Stimulated activated CD4-positive, alpha-beta T cell treated with anti-CD3 and anti-CD28 coated beads, Interleukin-4, amount 100 ng/mL, for 1 hour (primary cell): ENCODE measurements around the gene KLHL30.

ENCODE experiments used
- DNase-seq: peaks from one replicate; pipeline ENCODE4 v3.0.0-alpha.2; 2020

Gene KLHL30

DNA sequence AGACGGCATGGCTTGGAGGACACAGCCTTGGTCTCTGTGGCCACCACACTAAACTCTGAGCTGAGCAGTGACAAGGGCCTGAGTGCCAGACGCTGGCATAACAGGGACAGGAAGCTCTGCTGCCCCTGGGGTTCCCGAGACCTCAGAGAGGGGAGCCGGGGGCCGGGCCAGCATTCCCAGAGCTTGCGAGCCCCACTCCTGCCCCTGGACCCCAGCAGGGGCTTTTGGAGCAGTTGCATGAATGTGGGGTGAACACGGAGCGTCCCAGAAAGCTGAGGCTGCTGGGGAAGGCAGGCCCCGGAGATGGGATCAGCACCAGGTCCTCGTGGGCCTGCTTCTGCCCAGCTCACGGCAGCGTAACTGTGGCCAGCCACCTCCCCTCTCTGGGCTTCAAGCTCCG lies 12.7 kb downstream of the KLHL30 start:
- no peak for DNase-seq

DNA sequence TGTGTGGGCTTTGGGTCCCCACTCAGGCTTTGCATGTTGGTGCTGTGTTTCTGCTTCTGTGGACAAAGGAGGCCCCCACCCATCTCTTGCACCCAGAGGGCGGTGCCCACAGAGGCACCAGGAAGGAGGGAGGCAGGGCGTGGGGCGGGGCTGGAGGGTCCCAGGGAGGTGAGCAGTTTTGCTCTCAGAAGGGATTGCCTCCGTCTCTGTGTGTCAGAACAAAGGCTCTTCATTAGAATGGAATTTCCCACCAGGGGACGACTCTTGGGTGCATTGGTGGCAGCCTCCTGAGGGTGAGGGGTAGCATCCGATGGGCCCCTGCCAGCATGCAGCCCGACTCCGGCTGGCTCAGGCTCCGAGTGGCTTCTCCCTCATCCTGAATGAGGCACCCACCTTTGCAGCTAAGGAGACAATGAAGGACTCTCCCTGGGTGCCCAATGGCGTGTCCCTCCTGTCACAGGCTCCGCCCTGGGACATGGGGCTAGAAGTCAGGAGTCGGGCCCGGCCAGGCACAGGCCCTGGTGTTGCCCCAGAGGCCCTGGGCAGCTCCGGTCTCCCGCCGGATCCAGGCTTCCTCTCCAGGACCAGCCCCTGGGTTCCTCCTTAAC lies 13.3 kb downstream of the KLHL30 start:
- no peak for DNase-seq

DNA sequence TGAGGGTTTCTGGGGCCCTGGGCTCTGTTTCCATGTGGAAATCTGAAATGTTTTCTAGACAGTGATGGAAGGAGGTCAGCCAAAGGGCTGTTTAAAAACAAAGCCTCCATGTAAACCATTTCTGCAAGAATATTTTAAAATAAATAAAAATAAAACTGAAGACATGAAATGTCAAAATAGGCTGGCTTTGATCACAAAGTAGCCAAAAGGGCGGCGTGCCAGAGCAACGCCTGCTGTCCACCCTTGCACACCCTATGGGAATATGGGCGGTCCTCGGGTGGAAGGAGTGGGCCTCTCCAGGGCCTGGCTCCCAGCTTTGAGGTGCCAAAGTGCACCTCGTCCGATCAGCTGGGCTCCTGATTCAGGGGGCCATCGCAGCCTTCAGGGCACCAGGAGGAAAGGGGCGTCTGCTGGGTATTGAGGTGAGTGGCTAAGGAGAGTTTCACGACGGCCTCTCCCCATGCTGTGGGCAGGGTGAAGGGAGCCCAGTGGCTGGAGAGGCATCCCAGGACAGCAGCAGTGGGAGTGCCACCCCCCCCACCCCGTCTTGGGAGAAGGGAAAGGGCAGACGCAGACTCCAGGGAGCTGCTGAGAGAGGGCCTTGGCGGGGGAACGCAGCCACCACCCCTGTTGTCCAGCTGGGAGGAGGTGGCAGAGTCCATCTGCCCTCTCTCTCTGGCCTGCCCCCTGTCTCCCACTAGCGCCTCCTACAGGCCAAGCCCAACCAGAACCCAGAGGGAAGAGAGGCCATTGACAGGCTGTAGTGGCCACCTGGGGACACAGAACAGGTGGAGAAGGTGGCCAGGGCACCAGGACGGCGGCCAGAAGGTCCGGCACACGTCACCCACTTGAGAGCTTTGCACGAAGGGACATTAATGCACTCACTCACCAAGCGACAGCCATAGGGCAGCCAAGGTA lies 14.6 kb downstream of the KLHL30 start:
- no peak for DNase-seq

DNA sequence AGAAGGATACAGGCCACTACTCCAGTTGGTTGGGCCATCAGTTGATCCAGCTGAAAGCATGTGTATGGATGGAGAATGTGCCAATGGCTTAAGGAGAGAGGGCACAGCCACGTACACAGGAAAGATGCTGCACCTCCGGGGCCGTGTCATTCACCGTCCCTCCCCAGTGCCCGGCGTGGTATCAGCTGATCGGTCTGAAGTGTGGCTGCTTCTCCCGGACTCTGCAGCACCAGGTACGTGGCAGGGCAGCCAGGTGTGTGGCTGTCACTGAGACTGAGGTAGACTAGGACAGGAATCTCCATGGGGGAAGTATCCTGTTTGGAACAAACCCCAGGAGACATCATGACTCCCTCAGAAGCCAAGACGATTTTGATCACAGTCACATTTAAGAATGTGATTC lies 16.1 kb downstream of the KLHL30 start:
- DNase-seq = no peak

DNA sequence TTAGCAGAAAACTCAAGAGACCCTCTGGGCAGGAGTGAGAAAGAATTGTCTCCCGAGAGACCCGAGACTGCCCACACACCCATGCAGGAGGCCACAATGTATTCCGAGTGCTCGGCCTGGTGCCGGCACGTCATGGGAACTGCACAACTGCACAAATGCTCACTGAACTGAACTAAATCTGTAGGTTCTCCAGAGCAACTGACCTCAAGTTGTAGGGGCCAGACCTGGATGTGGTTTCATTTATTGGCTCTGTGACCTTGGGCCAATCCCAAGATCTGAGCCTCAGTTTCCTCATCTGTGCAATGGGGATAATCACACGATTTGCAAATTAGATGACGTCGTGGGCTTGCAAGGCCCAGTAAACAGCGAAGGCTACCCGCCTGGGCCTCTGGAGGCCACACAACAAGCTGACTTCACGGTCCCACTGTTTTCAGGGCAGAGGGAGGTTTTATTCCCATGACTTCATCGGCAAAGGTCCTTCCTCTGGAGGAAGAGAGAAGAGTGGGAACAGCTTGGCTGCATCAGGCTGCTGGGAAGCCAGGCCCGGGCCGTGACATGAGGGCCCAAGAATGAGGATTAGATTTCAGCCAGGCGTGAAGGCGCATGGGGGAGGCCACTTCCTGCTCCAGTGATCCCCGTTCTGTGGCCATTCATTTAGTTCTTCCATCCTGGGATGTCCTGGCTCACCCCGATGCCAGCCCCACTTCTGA lies 16.7 kb downstream of the KLHL30 start:
- no peak for DNase-seq

DNA sequence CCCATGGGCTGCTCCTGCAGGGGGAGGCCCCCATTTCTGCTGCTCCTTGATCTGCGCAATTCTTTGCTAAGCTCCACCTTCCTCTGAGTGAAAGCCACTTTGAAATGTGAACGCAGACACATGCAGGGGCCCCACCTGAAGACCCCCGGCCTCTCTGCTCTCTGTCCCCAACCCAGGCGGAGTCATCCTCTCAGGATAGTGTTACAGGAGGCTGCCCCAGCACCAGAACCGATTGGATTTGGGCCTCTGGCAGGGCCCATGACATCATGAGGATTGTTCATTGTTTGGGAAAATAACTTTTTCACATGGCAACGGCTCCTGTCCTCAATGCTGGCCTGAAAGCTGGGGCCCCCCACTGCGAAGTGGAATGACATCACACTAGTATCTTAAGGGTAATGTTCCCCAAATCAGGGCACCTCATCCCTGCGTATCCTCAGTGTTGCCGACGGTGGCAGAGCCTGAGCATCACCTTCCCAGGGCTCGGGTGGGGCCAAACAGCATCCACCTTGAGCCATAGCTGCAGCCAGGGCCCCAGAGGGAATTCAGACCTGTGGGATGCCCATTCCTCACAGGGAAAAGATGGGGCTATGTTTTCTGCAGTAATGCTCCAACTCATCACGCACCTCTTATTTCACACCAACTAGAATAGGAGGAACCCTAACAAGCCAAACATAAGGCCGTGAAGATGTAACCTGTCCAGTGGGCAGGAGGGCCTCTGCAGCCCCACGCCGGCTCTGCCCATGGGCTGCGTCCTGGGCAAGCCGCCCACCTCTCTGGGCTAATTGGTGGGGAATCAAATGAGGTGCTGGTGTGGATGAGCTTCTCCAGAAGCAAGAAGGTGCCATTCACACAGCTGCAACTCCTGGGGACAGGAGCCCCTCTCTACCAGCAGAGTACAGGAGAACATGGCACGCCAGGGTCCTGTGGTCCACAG lies 17.6 kb downstream of the KLHL30 start:
- no peak for DNase-seq

DNA sequence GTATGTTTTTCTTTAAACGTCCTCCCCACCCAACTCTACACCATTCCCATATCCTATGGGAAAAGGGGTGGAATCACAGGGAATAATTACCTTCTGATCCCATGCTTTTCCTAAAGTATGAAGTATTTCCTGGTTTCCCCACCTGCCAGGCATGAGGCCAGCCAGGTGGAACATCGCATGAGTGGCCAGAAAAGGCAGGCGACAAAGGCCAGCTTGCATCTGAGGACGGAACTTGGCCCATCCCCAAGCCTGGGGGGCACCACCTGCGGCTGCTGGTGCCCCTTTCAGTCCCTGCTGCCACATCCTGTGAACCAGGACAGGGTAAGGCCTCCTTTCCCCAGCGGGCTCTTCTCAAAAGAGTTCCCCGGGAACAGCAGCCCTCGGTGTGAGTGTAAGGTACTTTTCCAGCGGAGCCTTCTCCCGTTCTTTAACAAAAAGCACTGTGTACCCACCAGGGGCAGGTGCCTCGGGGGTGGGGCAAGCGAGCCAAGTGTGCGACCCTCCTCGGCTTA lies 19.1 kb downstream of the KLHL30 start:
- DNase-seq = no peak

DNA sequence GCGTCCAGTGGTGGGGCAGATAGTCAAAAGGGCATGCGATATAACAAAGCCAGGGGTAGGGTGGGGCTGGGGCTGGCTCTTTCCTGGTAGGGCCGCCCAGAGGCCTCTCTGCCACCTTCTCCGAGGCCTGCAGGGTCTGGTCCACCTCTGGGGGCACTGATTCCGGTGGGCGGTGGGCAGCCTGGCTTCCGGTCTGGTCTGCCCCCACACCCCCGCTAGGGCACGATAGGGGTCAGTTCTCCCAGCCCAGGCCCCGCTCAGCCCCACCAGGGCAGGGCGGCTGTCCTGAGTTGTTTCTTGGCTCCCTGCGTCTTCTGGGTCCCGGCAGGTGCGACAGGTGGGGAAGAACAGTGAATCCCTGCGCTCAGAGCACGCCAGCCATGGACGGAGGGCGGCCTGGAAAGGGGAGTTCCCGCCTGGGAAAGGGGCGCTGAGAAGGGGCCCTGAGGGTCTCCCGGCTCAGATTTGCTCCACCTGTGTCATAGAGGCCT lies 19.6 kb downstream of the KLHL30 start:
- no peak for DNase-seq

DNA sequence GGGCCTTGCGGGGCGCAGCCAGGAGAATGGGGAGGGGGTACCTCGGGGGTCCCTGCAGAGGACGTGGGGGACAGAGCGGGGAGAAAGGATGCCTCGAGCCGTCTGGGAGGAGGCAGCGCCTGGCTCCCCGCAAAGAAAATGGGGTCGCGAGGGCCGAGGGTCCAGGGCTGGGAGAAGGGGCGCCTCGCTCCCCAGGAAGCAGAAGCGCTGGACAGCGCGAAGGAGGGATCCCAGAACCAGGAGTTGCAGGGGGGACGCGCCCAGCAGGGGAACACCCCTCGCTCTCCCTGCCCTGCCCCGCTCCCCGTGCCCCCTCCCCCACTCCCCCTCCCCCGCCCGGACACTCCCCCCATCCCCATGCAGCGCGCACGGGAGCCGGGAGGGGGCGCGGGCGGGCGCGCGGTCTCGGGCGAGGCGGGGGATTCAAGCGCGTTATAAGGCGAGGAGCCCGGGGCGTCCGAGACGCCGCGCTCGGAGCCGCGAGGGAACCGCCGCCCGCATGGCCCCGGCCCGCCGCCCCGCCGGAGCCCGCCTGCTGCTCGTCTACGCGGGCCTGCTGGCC lies 20.1 kb downstream of the KLHL30 start, which contains the start of gene ERFE:
TSS of gene ERFE (plus strand) at position 462 of the 562 bp plus-strand sequence. CDS start at position 500, 38 bp downstream.
- DNase-seq = peak; percentile 62

DNA sequence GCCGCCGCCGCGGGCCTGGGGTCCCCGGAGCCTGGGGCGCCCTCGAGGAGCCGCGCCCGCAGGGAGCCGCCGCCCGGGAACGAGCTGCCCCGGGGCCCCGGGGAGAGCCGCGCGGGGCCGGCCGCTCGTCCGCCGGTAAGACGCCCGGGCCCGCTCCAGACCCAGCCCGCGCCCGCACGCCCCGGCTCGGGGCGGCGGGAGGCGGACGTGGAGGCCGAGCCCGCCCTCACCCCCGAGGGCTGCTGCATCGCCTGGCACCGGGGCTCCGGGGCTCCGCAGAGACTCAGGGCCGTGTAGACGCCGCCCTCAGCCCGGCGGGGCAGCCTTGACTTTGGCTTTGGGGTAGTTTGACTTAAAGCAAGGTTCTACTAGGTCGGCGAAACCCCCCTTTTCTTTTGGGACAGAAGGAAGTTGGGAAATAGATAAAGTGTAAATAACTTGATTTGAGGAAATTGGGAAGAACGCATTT lies 20.6 kb downstream of the KLHL30 start:
- peak; percentile 33 for DNase-seq

DNA sequence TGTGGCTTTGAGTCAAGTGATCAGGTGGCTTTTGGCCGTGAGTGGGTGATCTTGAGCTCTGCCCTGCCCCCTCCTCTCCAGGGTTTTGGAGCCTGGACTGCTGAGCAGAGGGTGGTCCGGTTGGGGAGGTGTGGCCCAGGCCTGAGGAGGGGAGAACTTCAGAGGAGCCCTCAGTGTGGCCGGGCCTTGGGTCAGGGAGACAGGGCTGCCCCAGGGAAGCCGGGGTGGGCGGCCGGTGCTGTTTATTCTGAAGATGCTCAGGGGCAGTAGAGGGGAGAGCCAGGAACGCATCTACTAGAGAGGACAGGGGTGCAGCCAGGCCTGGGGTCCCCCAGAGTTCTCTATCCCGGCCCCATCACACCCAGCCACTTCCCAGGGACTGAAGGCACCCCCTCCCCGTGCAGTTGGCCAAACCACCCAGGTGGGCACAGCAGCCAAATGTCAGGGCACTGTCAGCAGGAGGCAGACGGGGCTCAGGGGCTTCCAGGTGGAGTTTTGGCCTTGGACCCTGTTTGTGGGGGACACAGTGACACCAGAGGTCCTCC lies 21.3 kb downstream of the KLHL30 start:
- no peak for DNase-seq

DNA sequence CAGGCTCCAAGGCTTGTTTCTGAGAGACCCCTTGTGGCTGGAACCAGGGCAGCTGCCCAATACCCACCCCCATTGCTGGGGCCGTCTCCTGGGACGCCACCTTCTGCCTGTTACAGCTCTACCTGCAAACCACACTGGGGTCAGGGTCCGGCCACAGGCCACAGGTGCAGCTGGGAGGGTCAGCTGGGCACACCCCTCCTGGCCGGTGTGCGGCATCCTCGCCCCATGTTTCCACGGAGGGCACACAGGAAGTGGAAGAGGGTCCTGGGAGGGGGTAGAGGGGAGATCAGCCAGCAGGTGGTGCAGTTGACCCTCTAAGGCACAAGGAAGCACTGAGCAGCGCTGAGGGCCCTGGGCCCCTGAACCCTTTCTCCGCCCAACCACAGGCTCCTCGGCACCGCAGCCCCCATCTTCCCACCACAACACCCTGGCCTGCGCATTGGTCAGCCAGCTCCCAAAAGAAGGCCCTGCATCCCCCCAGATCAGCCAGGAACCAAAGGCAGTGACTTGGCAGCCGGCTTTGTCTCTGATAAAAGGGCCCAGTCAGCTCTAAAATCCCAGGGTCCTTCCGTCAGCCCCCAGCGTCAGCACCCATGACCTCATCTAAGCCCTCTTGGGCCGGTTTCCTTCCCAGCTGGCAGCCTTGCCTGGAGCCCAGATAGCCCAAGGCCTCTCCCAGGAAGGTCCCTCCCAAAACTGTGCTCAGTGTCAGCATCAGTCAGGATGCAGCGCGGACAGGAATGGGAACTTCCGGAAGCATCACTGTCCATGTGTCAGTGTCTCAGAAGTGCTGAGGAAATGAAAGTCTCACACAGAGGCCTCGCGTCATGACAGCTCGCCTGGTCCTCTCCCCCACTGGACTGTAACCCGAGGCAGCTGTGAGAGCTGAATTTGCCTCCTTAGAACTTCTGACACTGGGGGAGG lies 22.0 kb downstream of the KLHL30 start:
- no peak for DNase-seq

DNA sequence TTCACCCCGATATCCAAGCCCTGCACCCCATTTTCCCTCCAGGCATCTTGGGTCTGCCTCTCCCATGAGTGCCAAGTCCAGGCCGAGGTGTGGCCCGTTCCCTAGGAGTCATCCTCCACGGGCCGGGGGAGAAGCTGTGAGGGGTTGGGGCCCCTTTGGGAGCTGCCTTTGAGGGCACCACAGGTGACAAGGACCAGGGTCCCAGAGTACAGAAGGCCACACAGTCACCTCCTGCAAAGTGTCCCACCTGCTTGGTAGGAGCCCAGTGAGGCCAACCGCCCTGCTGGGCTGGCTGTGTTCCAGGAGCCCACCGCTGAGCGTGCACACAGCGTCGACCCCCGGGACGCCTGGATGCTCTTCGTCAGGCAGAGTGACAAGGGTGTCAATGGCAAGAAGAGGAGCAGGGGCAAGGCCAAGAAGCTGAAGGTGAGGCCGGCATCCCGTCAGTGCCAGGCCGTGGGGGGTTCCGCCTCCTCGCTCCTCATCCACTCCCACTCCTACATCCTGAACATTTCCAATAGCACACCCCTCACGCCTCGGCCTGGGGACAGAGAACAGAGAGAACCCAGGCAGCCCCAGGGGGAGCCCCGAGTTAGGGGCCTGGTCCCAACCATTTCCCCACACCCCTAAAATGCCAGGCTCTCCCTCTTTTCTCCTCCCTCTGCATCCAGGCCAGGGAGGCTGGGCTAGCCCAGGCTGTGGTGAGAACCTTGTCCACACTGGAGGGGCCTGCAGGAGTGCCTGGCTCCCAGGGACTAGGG lies 23.0 kb downstream of the KLHL30 start:
- no peak for DNase-seq

DNA sequence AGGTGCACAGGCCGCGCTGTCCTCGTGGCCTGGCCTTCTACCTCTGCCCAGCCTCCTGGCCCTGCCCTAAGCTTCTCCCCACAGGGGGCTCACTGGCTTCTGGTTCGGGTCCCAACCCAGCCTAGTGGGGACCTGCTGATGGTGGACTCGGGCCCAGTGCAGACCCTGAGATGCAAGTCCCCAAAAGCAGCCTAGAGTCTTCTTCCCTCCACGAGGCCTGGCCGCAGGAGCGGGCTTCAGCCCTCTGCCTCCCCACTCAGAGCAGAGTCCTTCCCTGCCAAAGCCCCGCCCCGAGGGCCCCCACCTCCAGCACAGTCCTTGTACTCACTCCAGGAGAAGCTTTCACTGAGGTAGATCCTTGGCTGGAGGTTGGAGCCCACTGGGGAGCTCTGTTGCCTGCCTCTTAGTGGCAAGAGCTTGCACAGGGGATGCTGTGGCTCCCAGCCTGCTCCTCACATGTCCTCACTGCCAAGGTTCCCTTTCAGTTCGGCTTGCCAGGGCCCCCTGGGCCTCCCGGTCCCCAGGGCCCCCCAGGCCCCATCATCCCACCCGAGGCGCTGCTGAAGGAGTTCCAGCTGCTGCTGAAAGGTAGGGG lies 23.9 kb downstream of the KLHL30 start:
- DNase-seq = no peak

DNA sequence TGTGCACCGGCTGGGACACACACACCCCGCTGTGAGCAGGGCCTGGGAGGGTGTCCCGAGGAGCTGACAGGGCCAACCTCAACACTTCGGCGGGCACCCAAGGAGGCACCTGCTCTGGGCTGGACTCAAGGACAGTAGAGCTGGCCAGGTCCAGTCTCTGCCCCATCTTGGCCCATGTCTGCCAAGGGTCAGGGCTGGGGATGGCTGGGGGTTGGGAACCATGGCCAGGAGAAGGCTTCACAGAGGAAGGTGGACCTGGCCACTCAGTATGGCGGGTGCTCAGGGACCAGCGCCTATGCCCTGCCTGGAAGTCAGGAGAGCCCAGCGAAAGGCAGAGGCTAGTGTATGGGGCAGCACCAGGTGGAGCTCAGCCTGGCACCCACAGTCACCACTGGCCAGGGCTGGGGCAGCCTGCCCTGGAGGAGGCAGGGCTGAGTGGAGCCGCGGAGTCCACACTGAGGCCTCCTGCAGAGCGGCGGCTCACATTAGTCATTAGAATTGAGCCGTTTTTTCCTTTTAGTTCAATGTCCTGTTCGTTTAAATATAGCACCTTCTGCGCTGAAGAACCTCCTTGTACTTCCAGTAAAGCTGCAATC lies 24.5 kb downstream of the KLHL30 start:
- no peak for DNase-seq

DNA sequence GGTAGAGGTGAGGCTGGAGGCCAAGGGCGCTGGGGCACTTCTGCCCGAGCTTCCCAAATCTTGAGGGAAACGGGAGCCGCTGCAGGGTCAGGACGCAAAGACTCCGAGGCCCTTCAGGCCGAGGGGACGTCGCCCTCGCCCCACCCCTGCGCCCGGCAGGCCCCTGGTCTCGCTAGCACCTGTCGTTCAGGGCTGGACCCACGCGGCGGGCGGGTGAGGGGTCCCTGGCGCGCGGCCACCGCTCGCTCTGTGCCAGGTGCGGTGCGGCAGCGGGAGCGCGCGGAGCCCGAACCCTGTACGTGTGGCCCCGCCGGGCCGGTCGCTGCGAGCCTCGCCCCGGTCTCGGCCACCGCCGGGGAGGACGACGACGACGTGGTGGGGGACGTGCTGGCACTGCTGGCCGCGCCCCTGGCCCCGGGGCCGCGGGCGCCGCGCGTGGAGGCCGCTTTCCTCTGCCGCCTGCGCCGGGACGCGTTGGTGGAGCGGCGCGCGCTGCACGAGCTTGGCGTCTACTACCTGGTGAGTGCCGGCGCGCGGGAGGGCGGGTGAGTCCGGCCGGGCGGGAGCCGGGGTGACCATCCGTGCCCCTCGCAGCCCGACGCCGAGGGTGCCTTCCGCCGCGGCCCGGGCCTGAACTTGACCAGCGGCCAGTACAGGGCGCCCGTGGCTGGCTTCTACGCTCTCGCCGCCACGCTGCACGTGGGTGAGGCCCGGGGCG lies 25.2 kb downstream of the KLHL30 start:
- DNase-seq = no peak

DNA sequence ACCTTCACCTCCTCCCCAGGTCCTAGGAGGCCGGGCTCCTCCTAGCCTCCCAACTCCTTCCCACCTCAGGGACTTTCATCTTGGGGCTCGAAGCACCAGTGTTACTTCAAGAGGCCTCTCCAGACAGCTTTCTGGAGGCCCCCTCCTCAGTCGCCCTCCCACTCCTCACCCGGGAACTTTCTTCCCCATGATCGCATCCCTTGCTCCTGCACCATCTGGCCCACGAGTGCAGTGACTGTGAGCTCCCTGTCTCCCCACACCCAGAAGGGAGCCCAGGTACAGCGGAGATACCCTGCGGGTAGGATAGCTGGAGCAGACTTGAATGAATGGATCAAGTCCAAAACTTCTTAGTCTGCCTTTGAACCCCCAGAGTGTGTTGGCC lies 26.4 kb downstream of the KLHL30 start:
- no peak for DNase-seq
